GM21526 (cell line): Measurements from ENCODE around the gene NFIC.

Experiments
- ATAC-seq: cut with Tn5 transposase; IDR thresholded peaks from one replicate; pipeline ENCODE4 v1.9.1; 2021; ENCODE audit warnings: moderate library complexity; ENCODE audit not compliant: unreplicated experiment, low FRiP score

The NFIC gene

GRCh38 chr19:3479834-3480215 lies 113.4 kb downstream of the NFIC start:
- no peak for ATAC-seq

GRCh38 chr19:3480383-3481091 lies 114.2 kb downstream of the NFIC start, which contains the start of gene SMIM24:
TSS of gene SMIM24 (minus strand) at chr19:3480525. CDS start at chr19:3480463, 62 bp downstream.
- ATAC-seq, result no peak

- ATAC-seq, result no peak
These were observed 115.1 kb downstream of the NFIC start for GRCh38 chr19:3481241-3482090.

- no peak for ATAC-seq
These were observed 116.3 kb downstream of the NFIC start for GRCh38 chr19:3482507-3483225.

- no peak for ATAC-seq
These were observed 116.8 kb downstream of the NFIC start, which contains the start of gene SMIM44 for GRCh38 chr19:3483226-3483628. TSS of gene SMIM44 (minus strand) at chr19:3483441. CDS start at chr19:3483403, 38 bp downstream.

- no peak for ATAC-seq
These were observed 125.2 kb downstream of the NFIC start for GRCh38 chr19:3491396-3492119.

GRCh38 chr19:3492131-3492839 lies 125.9 kb downstream of the NFIC start:
- ATAC-seq, result no peak

GRCh38 chr19:3492919-3493318 lies 126.5 kb downstream of the NFIC start:
- ATAC-seq, result no peak

- ATAC-seq, result no peak
These were observed 127.3 kb downstream of the NFIC start for GRCh38 chr19:3493651-3494050.

GRCh38 chr19:3494051-3494450 lies 127.7 kb downstream of the NFIC start:
- ATAC-seq, result no peak

- no peak for ATAC-seq
These were observed 128.2 kb downstream of the NFIC start for GRCh38 chr19:3494559-3494958.

GRCh38 chr19:3496392-3497273 lies 130.2 kb downstream of the NFIC start:
- ATAC-seq, result no peak

- ATAC-seq, result no peak
These were observed 131.6 kb downstream of the NFIC start for GRCh38 chr19:3497757-3498520.

- ATAC-seq, result peak; percentile 8
These were observed 133.5 kb downstream of the NFIC start for GRCh38 chr19:3499738-3500428.

GRCh38 chr19:3500429-3501101 lies 134.2 kb downstream of the NFIC start, which contains the start of gene DOHH:
TSS of gene DOHH (minus strand) at chr19:3500674. CDS start at chr19:3496814, 3,860 bp downstream.
- peak; percentile 65 for ATAC-seq

- no peak for ATAC-seq
These were observed 135.4 kb downstream of the NFIC start for GRCh38 chr19:3501780-3502179.
